ENCODE results near the gene ZBED3. TPM values are rescaled to one million over a fixed set of nuclear protein-coding genes. Genes with fewer than 3 reads are reported as not detected.

Gene ZBED3
- total and polyA plus RNA-seq, 8 donors = 3.1 to 132 (median 6.9) TPM

DNA sequence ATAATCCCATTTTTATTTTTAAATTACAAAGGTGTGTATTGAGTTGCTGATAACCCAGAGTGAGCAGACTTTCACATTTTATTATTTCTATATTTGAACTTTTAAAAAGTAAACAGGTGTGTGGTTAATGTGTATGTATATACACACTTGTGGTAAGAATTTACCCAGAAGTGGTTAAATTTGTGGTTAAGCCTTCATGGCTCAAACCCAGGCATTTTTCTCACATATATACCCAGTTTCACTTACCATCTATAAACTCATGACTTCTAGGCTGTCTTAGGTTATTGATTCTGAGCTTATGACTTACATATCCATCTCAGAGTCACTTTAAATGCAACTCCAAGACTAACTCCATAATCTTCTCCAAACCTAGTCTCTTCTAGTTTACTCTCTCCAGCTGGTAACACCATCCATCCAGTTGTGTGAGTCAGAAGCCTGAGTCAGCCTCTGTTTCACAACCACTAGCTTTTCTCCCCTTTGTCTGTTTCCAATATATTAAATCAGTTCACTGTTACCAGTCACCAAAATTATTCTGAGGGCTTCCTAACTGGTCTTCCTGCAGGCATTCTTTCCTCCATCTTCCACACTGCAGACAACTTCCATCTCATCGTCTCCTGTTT is 20.2 kb downstream of the ZBED3 start:
- Histone ChIP-seq H3K36me3 (peaks cover 0 to 55% (median 23%) of the 10 kb centered on the region in 4 donors), H3K27me3 (no peaks in the 10 kb centered on the region), H3K27ac (no peak overlapping the region), H3K4me1 (peaks cover 0 to 20% (median 6%) of the 10 kb centered on the region in 4 donors), H3K4me3 (no peak overlapping the region), H3K9me3 (no peaks in the 10 kb centered on the region)
- 67 to 92% (median 84%) methylated on average over 1 of the region's 1 CpG for WGBS, 5 donors
- TF ChIP-seq EP300 (IDR thresholded peaks at IDR 0.05) (no peak), POLR2A (IDR thresholded peaks at IDR 0.05) (no peak), POLR2AphosphoS5 (IDR thresholded peaks at IDR 0.05) (no peak)
- TF ChIP-seq, protein P1, sequence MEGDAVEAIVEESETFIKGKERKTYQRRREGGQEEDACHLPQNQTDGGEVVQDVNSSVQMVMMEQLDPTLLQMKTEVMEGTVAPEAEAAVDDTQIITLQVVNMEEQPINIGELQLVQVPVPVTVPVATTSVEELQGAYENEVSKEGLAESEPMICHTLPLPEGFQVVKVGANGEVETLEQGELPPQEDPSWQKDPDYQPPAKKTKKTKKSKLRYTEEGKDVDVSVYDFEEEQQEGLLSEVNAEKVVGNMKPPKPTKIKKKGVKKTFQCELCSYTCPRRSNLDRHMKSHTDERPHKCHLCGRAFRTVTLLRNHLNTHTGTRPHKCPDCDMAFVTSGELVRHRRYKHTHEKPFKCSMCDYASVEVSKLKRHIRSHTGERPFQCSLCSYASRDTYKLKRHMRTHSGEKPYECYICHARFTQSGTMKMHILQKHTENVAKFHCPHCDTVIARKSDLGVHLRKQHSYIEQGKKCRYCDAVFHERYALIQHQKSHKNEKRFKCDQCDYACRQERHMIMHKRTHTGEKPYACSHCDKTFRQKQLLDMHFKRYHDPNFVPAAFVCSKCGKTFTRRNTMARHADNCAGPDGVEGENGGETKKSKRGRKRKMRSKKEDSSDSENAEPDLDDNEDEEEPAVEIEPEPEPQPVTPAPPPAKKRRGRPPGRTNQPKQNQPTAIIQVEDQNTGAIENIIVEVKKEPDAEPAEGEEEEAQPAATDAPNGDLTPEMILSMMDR (IDR thresholded peaks at IDR 0.05) = no peak
- intact Hi-C loops (cut with DNase I; ENCODE audit: low total_unique reads) = no loop called here
- no peak for DNase-seq

DNA sequence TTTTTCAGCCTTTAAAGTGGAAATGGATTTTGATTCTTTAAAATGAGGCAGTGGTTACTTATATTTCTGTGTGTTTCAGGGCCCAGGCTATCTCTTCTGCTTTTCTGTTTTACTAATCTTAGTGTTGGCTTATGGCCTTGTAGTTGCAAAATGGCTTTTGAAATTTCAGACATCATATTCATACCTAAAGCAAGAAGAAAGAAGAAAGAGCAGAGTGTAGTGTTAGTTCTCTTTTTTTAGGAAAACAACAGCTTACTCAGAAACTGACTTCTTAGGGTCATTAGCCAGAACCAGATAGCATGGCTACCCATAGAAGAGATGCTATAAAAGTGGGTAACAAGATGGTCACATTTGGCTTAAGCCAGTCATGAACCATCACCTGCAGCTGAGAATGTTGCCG is 20.9 kb downstream of the ZBED3 start:
- Histone ChIP-seq H3K27ac (peak overlapping the region in 1 of 5 donors; percentile 12), H3K4me1 (peaks cover 0 to 20% (median 6%) of the 10 kb centered on the region in 4 donors), H3K36me3 (peaks cover 0 to 63% (median 30%) of the 10 kb centered on the region in 4 donors), H3K4me3 (no peak overlapping the region), H3K27me3 (no peaks in the 10 kb centered on the region), H3K9me3 (no peaks in the 10 kb centered on the region)
- 61 to 84% (median 79%) methylated on average over 1 of the region's 1 CpG for WGBS, 5 donors
- TF ChIP-seq POLR2A (IDR thresholded peaks at IDR 0.05) (no peak), POLR2AphosphoS5 (IDR thresholded peaks at IDR 0.05) (no peak), EP300 (IDR thresholded peaks at IDR 0.05) (no peak)
- TF ChIP-seq, protein P1 (IDR thresholded peaks at IDR 0.05) = no peak
- no peak for DNase-seq
- intact Hi-C loops (cut with DNase I; ENCODE audit: low total_unique reads) = no loop called here

DNA sequence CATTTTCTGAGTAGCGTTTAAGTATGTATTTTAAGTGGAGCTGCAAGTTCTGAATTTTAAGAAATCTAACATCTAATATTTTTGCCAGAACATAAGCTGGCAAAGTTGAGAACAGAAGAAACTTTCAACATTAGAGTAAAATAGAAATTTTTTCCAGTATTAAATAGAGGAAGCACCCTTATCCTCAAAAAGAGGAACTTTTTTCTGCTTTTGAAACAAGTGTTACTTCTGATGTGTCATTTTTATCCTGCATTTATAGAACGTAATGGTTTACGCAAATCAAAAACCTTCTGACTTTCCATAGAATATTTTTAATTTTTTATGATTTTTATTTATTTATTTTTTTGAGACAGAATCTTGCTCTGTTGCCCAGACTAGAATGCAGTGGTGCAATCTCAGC is 21.8 kb downstream of the ZBED3 start:
- peaks cover 0 to 69% (median 39%) of the 10 kb centered on the region in 4 donors for H3K36me3 ChIP-seq

DNA sequence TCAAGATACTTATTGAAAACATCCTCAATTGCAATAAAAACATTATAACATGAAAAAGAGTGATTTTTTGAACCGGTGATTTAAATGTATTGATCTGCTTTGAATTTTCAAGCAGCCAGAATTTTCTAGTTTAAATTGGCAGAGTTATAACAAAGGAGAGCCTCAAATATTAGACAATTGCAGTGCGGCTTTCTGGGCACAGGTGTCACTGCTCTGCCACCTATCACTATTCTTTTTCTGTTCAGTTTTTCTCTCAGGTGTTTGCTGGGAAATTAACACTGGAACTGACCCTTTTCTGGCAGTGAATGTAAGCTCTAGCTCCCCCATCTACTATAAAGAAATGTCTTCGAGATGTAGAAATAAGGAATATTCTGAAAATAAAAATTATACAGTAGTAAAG is 23.0 kb downstream of the ZBED3 start:
- WGBS, 5 donors = 30 to 58% (median 33%) methylated on average over 3 of the region's 3 CpGs
- H3K36me3 ChIP-seq = peaks cover 6 to 78% (median 51%) of the 10 kb centered on the region in 4 donors
- no peak overlapping the region for H3K4me3 ChIP-seq
- no peak for TF ChIP-seq EP300 (IDR thresholded peaks at IDR 0.05)
- TF ChIP-seq, protein P1 (IDR thresholded peaks at IDR 0.05) = peak in 2 of 7 experiments; percentile 17 to 37
- TF ChIP-seq POLR2AphosphoS5 (IDR thresholded peaks at IDR 0.05) = no peak
- no peaks in the 10 kb centered on the region for H3K27me3 ChIP-seq
- H3K9me3 ChIP-seq = no peaks in the 10 kb centered on the region
- no peak for DNase-seq
- intact Hi-C loops (cut with DNase I; ENCODE audit: low total_unique reads) = no loop called here
- no peak overlapping the region for H3K27ac ChIP-seq
- H3K4me1 ChIP-seq = peaks cover 0 to 20% (median 6%) of the 10 kb centered on the region in 4 donors

More for the DNA sequence above, 21.8 kb downstream of the ZBED3 start:
- Histone ChIP-seq H3K27me3 (no peaks in the 10 kb centered on the region), H3K4me3 (no peak overlapping the region), H3K9me3 (no peaks in the 10 kb centered on the region), H3K4me1 (peaks cover 0 to 20% (median 6%) of the 10 kb centered on the region in 4 donors), H3K27ac (peak overlapping the region in 1 of 5 donors; percentile 7)
- intact Hi-C loops (cut with DNase I; ENCODE audit: low total_unique reads) = no loop called here
- TF ChIP-seq POLR2AphosphoS5 (IDR thresholded peaks at IDR 0.05) = no peak
- TF ChIP-seq EP300 (IDR thresholded peaks at IDR 0.05) = no peak
- TF ChIP-seq, protein P1 (IDR thresholded peaks at IDR 0.05) = no peak
- TF ChIP-seq POLR2A (IDR thresholded peaks at IDR 0.05) = no peak
- DNase-seq = no peak
- 85 to 92% (median 89%) methylated on average over 3 of the region's 3 CpGs for WGBS, 5 donors

Data from stomach (tissue), 9 donors.